Testis (tissue), 3 donors: ENCODE measurements around the gene PARM1. TPM values are rescaled to one million over a fixed set of nuclear protein-coding genes. Genes with fewer than 3 reads are reported as not detected.

Source experiments
- DNase-seq: peaks from one replicate; pipeline ENCODE4 v3.0.0-alpha.2; 2019
- H3K27ac ChIP-seq, 2 donors: fragments of 200-600 bp; sonication (generic); one replicate each; pipeline ENCODE4 v1.5.1; 2019
- H3K27me3 ChIP-seq: fragments of 200-600 bp; sonication (generic); one replicate; pipeline ENCODE4 v1.5.1; 2019
- H3K36me3 ChIP-seq: fragments of 200-600 bp; sonication (generic); one replicate; pipeline ENCODE4 v1.5.1; 2017; ENCODE audit warnings: low read depth; ENCODE audit errors: missing control alignments
- H3K4me1 ChIP-seq: fragments of 200-600 bp; sonication (generic); one replicate; pipeline ENCODE4 v1.5.1; 2019
- H3K4me3 ChIP-seq, 2 donors: fragments of 200-600 bp; sonication (generic); one replicate each; pipeline ENCODE4 v1.5.1; 2017 to 2019
- H3K9me3 ChIP-seq: fragments of 200-600 bp; sonication (generic); one replicate; pipeline ENCODE4 v1.5.1; 2017
- POLR2A ChIP-seq: fragments of 450-650 bp; IDR thresholded peaks from one replicate; pipeline ENCODE4 v1.6.1; 2017; ENCODE audit warnings: antibody characterized with exemption, mild to moderate bottlenecking, moderate library complexity
- WGBS, 2 donors: methylation state at CpG; one replicate each; pipeline ENCODE4 v1.1.5; 2018; 5-methylcytosine and 5-hydroxymethylcytosine counted together
- intact Hi-C: fragments of 100-400 bp; cut with DNase I; formaldehyde crosslinking; loops from one replicate; pipeline ENCODE4 v1.15.1; 2023; ENCODE audit warnings: low total_unique reads
- polyA plus RNA-seq: library from polyadenylated mRNA; stranded (reverse); fragments of 350-450 nt; fragmentation: Illumina TruSeq; extraction: RNeasy Lipid Tissue Mini Kit (QIAGEN cat#74804); gene quantifications from one replicate; pipeline ENCODE4 v1.2.3, GENCODE V29; 2014; ENCODE audit warnings: low read depth, low replicate concordance; ENCODE audit not compliant: insufficient read depth
- total RNA-seq, 2 donors: library from RNA; depleted of rRNA; stranded (reverse); fragments of >200 nt; gene quantifications; one replicate each; pipeline ENCODE4 v1.2.3, GENCODE V29; 2016
- TF ChIP-seq, protein P1 (sequence below), 3 experiments: fragments of 450-650 bp in 2 of 3; fragments of 200-600 bp in 1 of 3; sonication (generic) in 1 of 3; IDR thresholded peaks; one replicate each; pipeline ENCODE4 v1.5.1; 2016 to 2019; ENCODE audit warnings: antibody characterized with exemption in 3 of 3, mild to moderate bottlenecking in 2 of 3, moderate library complexity in 1 of 3

Gene PARM1
- total and polyA plus RNA-seq, 3 donors from 2014 or later: 29.0 to 40.5 (median 40.1) TPM

DNA sequence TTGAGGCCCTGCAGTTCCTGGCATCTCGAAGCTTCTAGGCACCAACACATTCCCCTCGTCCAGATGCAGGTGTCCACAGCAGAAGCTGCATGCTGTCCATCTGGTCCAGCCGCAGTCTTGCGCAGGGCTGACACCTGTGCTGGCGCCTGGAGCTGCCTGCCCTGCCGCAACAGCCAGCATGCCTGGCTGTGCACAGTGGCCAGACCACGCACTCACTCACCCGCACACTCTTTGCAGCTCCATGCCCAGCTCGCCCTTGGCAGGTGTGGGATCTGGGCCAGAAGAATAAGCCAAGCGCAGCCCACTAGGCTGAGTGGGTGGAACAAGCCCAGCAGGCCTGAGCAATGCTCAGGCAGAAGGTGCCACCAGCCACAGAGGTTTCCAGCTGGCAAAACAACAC, 125.6 kb downstream of the PARM1 start:
- no peak for TF ChIP-seq POLR2A
- TF ChIP-seq, protein P1, sequence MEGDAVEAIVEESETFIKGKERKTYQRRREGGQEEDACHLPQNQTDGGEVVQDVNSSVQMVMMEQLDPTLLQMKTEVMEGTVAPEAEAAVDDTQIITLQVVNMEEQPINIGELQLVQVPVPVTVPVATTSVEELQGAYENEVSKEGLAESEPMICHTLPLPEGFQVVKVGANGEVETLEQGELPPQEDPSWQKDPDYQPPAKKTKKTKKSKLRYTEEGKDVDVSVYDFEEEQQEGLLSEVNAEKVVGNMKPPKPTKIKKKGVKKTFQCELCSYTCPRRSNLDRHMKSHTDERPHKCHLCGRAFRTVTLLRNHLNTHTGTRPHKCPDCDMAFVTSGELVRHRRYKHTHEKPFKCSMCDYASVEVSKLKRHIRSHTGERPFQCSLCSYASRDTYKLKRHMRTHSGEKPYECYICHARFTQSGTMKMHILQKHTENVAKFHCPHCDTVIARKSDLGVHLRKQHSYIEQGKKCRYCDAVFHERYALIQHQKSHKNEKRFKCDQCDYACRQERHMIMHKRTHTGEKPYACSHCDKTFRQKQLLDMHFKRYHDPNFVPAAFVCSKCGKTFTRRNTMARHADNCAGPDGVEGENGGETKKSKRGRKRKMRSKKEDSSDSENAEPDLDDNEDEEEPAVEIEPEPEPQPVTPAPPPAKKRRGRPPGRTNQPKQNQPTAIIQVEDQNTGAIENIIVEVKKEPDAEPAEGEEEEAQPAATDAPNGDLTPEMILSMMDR (IDR thresholded peaks at IDR 0.05): no peak
- Histone ChIP-seq H3K27me3 (no peaks in the 10 kb centered on the region), H3K27ac (no peak overlapping the region), H3K36me3 (no peaks in the 10 kb centered on the region), H3K9me3 (no peaks in the 10 kb centered on the region), H3K4me3 (no peak overlapping the region), H3K4me1 (no peaks in the 10 kb centered on the region)
- intact Hi-C loops: no loop called here
- WGBS, 2 donors: 41 to 81% methylated on average over 2 to 10 of the region's 10 CpGs
- no peak for DNase-seq

GRCh38 chr4:75063433-75063832, 130.5 kb downstream of the PARM1 start:
- Histone ChIP-seq H3K4me3 (no peak overlapping the region), H3K4me1 (no peaks in the 10 kb centered on the region), H3K9me3 (no peaks in the 10 kb centered on the region), H3K27ac (no peak overlapping the region), H3K36me3 (no peaks in the 10 kb centered on the region), H3K27me3 (no peaks in the 10 kb centered on the region)
- TF ChIP-seq, protein P1 (IDR thresholded peaks at IDR 0.05): no peak
- no peak for TF ChIP-seq POLR2A
- 90 to 93% methylated on average over 3 of the region's 3 CpGs for WGBS, 2 donors
- no peak for DNase-seq
- intact Hi-C loops: no loop called here

DNA sequence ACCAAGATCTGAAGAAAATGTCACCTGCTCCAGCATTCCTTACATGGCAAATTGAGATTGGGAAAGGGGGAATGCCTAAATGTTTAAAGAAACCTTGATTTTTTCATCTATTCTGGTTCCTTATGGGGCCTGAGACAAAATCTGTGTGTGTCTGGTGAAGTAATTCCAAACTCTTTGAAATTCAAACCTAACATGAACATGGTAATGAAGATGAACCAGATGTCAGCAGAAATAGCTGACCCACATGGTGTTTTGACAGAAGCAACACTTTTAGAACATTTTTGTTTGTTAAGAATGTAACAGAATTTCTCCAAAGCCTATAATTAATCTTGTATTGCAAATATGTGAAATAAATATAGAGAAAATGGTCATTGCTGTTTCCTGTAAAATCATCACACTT, 133.0 kb downstream of the PARM1 start:
- Histone ChIP-seq H3K27me3 (no peaks in the 10 kb centered on the region), H3K36me3 (no peaks in the 10 kb centered on the region), H3K4me3 (no peak overlapping the region), H3K4me1 (no peaks in the 10 kb centered on the region), H3K9me3 (no peaks in the 10 kb centered on the region), H3K27ac (no peak overlapping the region)
- TF ChIP-seq POLR2A: no peak
- TF ChIP-seq, protein P1 (IDR thresholded peaks at IDR 0.05): no peak
- no peak for DNase-seq
- intact Hi-C loops: no loop called here

DNA sequence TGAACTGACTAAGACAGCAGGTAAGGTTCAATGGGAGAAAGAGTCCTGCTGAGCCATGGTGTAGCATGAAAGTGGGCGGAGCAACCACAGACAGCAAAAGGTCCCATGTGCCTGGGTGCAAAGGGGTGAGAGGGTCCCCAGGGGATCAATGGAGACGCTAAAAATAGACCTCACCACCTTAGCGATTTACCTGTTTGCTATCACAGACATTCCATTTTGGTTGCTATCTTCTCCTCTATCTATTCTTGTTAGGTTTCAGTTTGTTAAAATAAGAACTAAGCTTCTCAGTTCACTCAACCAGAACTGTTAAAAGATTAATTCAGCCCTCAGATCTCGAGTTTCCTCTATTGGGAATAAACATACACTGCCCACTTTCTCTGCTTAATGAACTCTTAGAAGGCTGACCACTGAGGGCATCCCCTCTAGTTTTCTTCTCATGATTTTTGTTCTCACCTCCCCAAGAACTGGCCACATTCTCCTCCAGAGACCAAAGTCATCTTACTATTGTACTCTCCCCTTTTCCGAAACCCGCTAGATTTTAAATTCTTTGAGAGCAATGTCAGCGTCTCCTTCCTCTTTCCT, 136.7 kb downstream of the PARM1 start:
- TF ChIP-seq, protein P1 (IDR thresholded peaks at IDR 0.05): no peak
- TF ChIP-seq POLR2A: no peak
- WGBS, 2 donors: 75 to 81% methylated on average over 7 of the region's 7 CpGs
- H3K4me3 ChIP-seq: no peak overlapping the region
- H3K9me3 ChIP-seq: no peaks in the 10 kb centered on the region
- DNase-seq: no peak
- intact Hi-C loops: no loop called here
- H3K4me1 ChIP-seq: no peaks in the 10 kb centered on the region
- H3K36me3 ChIP-seq: no peaks in the 10 kb centered on the region
- H3K27me3 ChIP-seq: no peaks in the 10 kb centered on the region
- H3K27ac ChIP-seq: no peak overlapping the region

GRCh38 chr4:75071317-75071716, 138.4 kb downstream of the PARM1 start:
- Histone ChIP-seq H3K4me3 (no peak overlapping the region), H3K4me1 (no peaks in the 10 kb centered on the region), H3K36me3 (no peaks in the 10 kb centered on the region), H3K9me3 (no peaks in the 10 kb centered on the region), H3K27me3 (no peaks in the 10 kb centered on the region), H3K27ac (no peak overlapping the region)
- 61 to 70% methylated on average over 4 of the region's 4 CpGs for WGBS, 2 donors
- TF ChIP-seq, protein P1 (IDR thresholded peaks at IDR 0.05): no peak
- TF ChIP-seq POLR2A: no peak
- intact Hi-C loops: no loop called here
- no peak for DNase-seq
